UCSD-AML1 (cell line): ENCODE results near the gene FAR1.
"Not testable (repeated sequence)": the region's sequence is repeated elsewhere in the genome, so short reads cannot be mapped to it uniquely, and the experiment has no call there.

Source experiments
- DNase-seq: peaks from one replicate; lab custom pipeline; 2025; ENCODE audit not compliant: unreplicated experiment; lab: John Stamatoyannopoulos, UW

FAR1 gene

DNA sequence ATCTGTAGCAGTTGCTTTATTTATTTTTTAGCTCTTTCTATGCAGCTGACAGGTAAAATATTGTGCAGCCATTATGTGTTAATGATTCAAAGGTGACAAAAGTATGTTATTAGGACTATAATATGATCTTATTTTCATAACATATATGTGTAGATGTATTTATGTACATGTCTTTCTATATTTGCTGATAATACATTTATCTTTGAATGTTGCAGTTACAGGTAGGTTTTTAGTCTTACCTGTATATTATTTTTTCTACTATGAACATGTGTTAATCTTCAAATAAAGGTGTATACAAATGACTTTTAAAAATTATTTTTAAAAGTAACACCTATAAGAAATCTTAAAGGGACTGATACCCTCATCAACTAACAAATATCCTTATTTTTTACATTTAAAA is 33.6 kb downstream of the FAR1 start:
- no peak for DNase-seq

DNA sequence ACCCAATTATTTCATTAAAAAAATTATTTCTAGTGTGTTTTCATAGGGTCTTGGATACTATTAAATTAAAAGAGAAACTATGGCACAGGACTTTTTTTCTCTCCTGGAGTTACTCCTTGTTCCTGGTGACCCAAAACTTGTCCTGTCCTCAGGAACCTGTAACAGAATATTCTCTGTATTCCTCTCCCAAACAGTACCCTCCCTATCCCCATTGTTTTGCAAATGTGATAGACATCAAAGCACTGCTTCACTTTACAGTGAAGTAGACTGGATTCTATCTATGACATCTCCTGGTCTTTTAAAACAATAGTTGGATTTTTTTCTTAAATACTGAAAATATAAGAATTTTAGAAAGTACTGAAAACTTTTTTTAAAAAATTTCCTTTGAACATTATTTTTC is 37.2 kb downstream of the FAR1 start:
- DNase-seq, result no peak

DNA sequence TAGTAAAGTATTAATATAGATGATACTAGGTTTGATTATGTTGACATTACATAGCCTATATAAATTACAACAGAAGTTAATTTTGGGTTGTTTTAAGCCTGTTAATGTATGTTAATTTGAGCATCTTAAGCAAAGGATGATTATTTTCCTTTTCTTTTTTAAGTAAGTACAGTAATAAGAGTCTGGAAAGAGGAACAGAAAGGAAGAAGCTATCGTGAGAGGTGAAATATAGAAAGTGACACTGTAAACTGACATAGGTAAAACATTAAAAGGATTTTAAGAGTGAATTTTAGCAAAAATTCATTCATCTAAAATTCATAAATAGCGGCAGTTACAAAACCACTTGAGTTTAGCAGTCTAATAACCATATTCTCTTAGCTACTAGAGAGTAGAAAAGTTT is 45.5 kb downstream of the FAR1 start:
- no peak for DNase-seq

DNA sequence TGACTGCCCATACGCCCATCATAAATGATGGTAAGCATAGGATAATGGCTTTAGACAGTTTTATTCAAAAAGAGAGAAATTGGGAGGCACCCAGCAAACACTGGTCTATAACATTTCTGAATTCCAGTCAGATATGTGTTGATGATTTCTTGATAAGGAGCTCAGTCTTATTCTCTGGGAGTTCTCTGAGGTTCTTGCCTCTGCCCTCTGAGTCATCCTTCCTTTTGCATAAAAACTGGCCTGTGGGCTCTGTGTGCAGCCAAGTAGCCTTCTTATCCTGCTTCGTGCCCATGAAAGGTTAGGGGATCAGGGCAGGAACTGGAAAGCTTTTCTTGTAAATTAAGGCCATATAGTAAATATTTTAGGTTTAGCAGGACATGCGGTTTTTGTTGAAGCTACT is 48.9 kb downstream of the FAR1 start:
- DNase-seq, result no peak

DNA sequence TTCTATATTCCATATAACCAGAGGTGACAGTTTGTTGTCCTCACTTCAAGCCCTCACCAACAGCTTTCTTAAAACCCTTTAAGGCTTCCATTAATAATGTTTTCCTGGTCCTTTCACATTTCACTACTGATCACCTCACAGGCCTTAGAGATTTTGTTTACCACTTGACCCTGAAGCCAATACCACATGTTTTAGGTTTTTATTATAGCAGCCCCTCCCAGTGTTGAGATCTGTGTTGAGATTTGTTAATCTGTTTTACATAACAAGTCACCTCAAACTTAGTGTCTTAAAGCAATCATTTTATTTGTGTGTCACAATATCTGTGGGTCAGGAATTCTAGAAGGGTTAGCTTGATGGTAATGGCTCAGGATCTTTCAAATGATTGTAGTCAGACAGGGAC is 49.9 kb downstream of the FAR1 start:
- no peak for DNase-seq

DNA sequence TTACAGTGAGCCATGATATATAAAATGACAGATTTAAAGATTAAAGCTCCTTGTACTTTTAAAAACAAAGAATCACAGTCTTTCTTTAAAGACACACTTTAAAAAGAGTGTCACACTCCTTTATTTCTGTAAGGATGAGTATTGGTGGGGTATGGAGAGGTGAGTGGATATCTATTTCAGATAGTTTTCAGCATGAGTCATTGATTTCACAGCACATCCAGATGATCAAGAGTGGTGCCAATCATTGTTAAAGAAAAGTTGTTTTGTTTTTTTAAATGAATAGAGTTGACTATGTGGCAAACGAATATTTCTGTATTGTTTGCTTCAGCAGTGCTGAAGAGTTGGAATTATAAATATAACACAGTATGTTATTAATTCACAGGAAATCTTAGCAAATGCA is 52.5 kb downstream of the FAR1 start:
- no peak for DNase-seq

DNA sequence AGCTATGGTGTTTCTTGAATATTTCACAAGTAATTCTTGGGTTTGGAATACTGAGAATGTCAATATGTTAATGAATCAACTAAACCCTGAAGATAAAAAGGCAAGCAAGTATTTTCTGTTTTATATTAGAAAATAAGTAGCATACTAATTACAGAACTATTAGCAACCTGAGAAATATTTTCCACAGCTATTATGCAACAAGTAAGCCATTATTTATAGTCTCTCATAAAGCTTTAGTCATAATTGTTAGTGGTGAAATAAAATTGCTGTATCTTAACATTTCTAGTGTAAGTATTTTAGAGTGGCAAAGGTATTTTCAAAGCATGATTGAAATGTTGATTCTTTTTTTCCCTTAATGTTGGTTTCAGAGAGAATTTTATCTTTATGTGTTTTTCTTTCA is 53.3 kb downstream of the FAR1 start:
- DNase-seq, result no peak

DNA sequence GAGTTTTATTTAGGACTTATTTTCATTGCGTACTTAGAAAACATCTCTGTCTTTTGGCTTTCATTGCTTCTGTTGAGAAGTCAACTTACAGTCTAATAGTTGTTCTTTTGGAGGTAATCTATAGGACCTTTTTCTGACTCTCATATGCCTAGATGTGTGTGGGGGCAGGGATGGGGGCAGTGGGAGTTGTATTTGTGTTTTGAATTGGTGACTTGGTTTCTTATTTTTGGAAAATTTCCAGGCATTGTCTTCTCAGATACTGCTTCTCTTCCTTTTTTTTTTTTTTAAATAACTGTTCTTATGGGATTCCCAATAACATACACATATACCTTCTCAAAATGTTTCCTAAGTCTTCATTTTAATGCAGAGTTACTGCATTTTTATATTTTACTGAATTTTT is 58.0 kb downstream of the FAR1 start:
- DNase-seq, result no peak

DNA sequence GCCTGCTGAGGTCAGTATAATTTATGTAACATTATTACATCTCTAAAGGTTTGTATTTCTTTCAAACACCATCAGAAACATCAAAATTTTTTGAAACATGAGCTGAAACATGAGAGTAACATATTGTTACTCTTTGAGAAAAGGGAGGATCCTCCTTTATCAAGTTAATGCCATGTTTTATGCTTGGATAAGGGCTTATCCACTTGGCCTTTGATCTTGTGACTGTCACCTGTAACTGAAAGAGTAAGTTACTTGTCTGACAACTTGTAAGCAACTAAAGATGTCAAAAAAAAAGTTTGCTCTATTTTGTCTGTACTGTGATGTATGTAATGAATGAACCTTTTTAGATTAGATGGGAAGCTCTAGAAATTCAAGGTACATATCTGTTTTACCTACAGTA is 59.6 kb downstream of the FAR1 start:
- no peak for DNase-seq

DNA sequence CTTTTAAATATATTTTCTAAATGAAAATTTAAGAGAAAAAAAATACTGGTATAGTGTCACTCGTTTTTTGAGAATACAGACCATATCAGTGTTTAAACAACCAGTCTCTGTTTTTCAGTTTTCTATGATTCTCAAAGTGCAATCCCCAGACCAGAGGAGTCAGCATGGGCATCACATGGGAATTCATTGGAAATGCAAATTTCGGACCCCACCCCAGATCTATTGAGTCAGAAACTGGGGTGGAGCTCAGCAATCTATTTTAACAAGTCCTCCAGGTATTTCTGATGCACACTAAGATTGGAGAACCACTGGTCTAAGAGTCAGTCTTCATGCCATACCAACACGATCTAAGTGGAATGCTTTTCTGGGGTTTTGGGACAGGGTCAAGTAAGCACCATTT is 66.1 kb downstream of the FAR1 start:
- DNase-seq, result no peak

DNA sequence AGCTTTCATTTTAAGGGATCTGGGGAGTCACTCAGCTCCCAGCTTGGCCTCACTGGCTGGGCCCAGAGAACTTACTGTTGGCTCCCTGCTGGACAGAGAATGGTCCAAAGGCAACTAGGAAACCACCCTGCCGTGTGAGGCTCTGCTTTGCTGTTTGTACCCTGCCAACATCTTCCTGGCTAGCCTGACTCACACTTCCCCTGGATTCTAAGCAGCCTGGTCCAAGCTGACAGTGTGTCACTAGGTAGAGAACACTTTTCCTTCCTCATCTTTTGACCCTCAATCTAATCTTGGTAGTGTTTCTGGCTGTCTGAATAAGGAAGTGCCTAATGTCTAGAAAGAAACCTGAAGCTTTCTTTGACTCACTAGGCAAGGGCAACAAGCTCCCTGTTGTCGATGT is 76.7 kb downstream of the FAR1 start:
- peak; percentile 58 for DNase-seq

DNA sequence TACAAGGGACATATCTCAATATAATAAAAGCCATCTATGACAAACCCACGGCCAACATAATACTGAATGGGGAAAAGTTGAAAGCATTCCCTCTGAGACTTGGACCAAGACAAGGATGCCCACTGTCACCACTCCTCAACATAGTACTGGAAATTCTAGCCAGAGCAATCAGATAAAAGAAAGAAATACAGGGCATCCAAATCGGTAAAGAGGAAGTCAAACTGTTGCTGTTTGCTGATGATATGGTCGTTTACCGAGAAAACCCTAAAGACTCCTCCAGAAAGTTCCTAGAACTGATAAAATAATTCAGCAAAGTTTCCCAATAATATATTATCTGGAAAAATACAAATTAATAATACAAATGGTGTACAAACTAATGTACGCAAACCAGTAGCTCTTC is 84.8 kb downstream of the FAR1 start:
- DNase-seq, result not testable (repeated sequence)

DNA sequence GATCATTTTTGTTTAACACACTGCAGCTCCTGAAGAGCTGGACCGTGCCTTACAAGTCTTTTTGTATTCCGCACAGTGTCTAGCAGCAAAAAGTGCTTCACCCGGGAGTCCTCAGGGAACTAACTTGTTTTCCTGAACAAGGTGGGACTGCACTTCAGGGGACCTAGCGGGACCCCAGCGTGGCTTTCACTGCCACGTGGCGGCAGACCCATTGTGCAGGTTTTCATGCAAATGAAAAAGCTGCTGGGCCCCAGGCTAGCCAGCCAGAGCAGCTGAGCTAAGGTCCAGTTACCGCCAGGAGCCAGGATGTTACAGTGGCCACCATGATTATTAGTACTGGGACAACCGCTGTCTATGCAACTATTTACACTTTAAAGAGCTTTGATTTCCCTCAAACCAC is 90.6 kb downstream of the FAR1 start:
- DNase-seq, result no peak

DNA sequence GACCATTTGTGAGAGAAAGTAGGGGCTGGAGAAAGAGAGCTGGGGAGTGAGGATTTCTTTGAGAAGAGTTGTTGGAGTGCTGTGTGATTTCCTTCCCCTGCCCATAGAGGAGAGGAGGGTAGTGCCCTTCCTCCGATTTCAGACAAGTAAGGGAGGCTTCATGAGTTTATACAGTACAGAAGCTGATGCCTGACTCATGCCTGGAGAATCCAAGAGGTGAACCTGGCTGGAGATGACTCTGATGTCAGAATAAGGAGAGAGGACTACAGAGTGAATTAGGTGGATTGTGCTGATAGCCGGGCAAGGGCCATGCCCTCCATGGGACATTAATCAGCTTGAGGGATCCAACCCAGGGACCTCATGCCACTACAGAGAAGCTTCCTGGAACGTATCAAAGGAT is 91.6 kb downstream of the FAR1 start:
- DNase-seq, result no peak

DNA sequence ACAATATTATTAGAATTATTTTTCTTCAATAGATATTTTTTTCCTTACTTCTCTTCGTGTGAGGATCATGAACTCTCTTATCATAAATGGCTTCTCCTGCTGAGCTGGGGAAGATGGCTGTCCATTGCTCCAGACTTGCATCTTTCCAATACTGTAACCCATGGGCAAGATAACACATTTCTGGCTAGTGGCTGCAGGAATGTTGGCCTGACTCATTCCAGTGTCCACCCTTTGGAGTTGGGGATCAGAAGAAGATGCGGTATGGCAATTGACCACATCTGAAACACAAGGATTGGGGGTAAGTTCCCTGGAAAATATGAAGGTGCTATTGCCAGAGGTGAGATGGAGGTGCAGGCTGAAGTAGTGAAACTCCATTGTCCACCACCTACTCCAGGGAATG is 92.8 kb downstream of the FAR1 start:
- DNase-seq, result no peak

DNA sequence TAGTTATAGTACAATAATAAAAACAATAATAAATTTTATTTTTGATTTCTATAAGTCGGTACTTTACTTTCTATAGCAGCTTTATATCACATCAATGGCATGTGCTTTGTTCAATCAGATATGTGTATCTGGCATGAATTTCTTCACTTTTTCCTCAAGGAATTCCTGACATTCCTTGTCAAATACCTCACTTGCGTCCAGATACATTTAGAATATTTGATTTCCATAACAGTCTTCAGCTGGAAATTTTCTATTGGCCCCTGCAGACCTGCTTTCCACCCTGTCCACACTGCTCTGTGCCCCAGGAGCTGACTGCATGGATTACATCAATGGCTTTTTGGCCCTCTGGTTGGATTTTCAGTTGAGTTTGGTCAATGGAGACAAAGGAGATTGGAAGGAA is 93.2 kb downstream of the FAR1 start:
- DNase-seq, result no peak

DNA sequence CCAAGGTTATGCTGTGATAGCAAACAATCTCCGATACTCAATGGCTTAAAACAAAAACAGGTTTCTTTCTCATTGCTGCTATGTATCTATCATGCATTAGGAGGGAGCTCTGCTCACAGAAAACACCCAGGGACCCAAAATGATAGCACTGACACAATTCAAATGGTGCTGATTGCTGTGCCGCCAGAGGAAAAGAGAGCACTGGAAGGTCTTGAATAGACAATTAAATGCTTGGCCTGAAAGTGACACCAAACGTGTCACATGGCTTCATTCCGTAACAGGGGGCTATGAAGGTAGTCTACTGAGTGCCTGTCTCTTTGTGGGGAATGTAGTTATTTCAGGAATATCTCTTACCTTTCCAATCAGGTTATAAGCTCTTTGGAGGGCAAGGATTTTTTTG is 94.2 kb downstream of the FAR1 start:
- no peak for DNase-seq

DNA sequence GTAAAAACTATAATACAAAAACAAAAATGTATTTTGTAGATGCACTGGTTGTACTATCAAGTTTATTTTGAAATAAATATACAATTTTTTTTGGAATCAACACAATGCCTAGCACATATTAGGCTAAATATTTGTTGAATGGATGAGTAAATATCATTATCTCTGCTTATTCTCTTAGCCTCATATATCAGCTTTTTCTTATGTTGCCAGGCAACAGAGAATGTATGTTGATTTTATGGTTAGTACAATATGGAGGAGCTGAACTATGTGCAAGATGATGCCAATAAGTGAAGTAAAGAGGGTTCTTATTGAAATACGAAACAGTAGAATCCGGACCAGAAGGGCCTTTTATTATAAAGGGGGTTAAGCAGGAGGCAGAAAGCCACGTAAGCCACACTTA is 94.9 kb downstream of the FAR1 start:
- no peak for DNase-seq

DNA sequence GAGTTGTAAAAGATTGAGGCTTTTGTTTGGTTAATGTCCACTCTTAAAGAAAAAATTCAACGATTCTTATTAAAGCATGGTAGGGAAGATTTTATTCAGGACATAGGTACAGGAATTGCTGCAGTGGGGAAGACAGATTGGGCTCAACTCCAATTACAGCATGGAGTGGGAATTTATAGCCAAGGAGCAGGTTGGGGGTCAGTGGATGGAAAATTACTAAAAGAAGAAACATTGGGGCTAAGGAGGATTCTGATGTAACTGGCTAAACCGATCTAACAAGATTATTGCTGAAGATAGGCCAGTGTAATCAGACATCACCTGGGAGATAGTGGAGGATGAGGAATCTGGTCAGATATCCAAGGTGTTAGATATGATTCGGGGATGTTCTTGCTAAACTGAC is 97.4 kb downstream of the FAR1 start:
- DNase-seq, result no peak

DNA sequence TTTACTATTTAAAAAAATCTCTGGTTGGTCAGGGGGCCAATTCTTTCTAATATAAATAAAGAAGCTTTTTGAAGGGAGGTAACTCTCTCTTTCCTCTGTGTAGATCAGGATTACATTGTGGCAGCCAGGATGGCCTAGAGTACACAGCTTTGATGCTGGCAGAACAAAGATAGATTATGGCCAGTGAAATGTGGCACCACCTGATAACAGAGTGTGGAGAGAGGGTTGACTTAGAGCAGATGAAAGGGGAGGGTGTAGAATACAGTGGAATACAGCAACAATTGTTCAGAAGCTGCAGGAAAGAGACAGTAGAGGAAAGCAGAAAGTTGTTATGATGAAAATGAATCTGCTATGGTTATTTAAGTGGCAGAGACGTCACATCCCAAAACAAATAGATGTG is 99.0 kb downstream of the FAR1 start:
- no peak for DNase-seq

DNA sequence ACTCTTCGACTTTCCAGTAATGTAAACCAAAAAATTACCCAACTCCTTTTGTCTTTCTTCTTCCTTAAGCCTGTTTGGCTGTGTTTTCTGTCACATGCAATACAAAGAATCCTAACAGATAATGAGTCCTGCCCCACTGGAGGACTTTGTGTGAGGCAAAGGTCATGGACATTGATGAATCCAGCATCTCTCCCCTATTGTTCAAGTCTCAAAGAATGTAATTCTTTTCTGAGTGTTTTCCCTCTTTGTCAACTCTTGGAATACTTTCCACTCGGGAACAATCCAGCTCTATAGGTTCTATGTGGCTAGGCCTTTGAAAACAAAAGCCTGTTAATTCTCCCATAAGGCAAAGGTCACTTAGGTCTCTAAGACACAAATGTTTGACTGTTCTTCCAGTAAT is 100.7 kb downstream of the FAR1 start:
- no peak for DNase-seq

DNA sequence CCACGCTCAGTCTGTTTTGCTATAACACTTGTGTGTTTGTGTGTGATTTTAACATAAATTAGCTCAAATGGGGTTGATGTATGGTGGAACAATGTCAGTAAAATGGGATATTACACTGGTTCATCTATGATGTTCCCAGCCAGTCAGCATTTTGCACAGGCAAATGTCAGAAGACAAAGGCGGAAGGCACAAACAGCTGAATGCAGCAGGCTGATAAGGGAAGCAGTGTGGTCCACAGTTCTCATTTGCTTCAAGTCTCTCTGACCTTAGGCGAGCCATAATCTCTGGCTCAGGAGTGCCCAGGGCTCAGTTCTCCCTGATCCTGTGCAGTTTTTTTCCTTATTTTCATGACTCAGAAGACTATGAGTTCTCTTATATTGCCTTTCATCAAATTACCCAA is 102.7 kb downstream of the FAR1 start:
- DNase-seq, result no peak

DNA sequence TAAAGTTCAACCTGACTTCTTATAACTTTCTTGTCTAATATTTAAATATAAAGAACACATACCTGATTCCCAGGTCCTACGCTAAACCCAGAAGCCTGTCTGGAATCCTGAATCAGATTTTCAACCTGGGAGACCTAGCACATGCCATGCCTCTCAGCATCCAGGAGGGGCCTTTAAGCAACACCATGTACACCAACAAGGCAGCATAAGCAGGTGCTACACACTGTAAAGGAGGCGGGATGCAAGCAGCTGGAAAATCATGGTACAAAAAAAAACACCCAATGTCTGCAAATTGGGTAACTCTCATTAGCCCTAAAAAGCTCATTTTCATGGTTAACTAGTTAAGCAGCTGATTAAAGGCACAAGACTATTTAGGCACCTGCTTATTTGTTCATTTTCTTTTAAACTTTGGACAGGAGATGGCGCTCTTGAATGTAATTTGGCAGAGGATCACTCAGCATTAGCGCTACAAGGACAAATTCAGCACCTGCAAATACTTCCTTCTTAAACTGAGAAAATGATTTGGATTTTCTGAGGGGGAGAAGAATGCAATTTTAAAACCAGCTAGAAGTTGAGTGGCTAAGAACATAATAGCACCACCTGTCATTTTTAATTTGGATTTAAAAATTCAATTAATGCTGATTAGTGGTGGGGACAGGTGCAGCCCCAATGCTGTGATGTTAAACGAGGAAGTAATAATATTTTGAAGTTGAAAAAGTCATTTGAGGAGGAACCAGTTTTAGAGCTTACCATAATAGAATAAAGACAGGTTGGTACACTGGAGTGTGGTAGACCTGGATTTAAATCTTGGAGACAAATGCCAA is 104.0 kb downstream of the FAR1 start:
- DNase-seq, result no peak
